Keratinocyte (primary cell): ENCODE measurements around the gene SPRED1. TPM values are rescaled to one million over a fixed set of nuclear protein-coding genes. Genes with fewer than 3 reads are reported as not detected.

Source experiments
- DNase-seq: peaks from one replicate; pipeline ENCODE4 v3.0.0-alpha.2; 2011; ENCODE audit warnings: low read depth, missing footprints, low spot score
- FAIRE-seq: peaks from 2 replicates; lab custom pipeline; 2011; peaks lifted over from hg19 to GRCh38; lab: Jason Lieb, UNC
- H2AFZ ChIP-seq: 2 replicates; pipeline ENCODE4 v1.6.0; 2012; ENCODE audit warnings: low read length, control low read depth, inconsistent platforms; ENCODE audit not compliant: control insufficient read depth
- H3K27ac ChIP-seq: 2 replicates; pipeline ENCODE4 v1.5.1; 2011; ENCODE audit warnings: low read length; ENCODE audit not compliant: control insufficient read depth, insufficient read depth
- H3K27me3 ChIP-seq: 3 replicates; pipeline ENCODE4 v1.6.0; 2011; ENCODE audit warnings: low read length; ENCODE audit not compliant: control insufficient read depth, insufficient read depth; ENCODE audit errors: extremely low read depth
- H3K36me3 ChIP-seq, 2 experiments: 2 replicates in 1 of 2; 3 replicates in 1 of 2; pipeline ENCODE4 v1.5.1; 2011; ENCODE audit warnings: low read length in 2 of 2, mild to moderate bottlenecking in 1 of 2; ENCODE audit not compliant: control insufficient read depth in 2 of 2, insufficient read depth in 2 of 2; ENCODE audit errors: extremely low read depth in 1 of 2
- H3K4me1 ChIP-seq: 3 replicates; pipeline ENCODE4 v1.5.1; 2011; ENCODE audit warnings: low read length; ENCODE audit not compliant: control insufficient read depth, insufficient read depth; ENCODE audit errors: extremely low read depth
- H3K4me2 ChIP-seq: 3 replicates; pipeline ENCODE4 v1.6.0; 2011; ENCODE audit warnings: low read depth, low read length; ENCODE audit not compliant: control insufficient read depth, insufficient read depth; ENCODE audit errors: extremely low read depth
- H3K4me3 ChIP-seq, 3 experiments: fragments of 200-600 bp in 1 of 3; sonication (generic) in 1 of 3; 2 replicates in 2 of 3; 3 replicates in 1 of 3; pipeline ENCODE4 v1.5.1; 2011 to 2016; ENCODE audit warnings: low read length in 3 of 3, mild to moderate bottlenecking in 3 of 3, control low read depth in 2 of 3, inconsistent platforms in 1 of 3, low read depth in 1 of 3, mixed read lengths in 1 of 3, mixed run types in 1 of 3, moderate library complexity in 1 of 3; ENCODE audit not compliant: control insufficient read depth in 2 of 3, insufficient read depth in 2 of 3; ENCODE audit errors: extremely low read depth in 1 of 3
- H3K79me2 ChIP-seq: 2 replicates; pipeline ENCODE4 v1.6.0; 2012; ENCODE audit warnings: low read length; ENCODE audit not compliant: control insufficient read depth, insufficient read depth
- H3K9ac ChIP-seq: 3 replicates; pipeline ENCODE4 v1.6.0; 2011; ENCODE audit warnings: low read length; ENCODE audit not compliant: control insufficient read depth, insufficient read depth; ENCODE audit errors: extremely low read depth
- H3K9me1 ChIP-seq: 3 replicates; pipeline ENCODE4 v1.6.0; 2011; ENCODE audit warnings: low read length; ENCODE audit not compliant: control insufficient read depth, insufficient read depth; ENCODE audit errors: extremely low read depth
- H3K9me3 ChIP-seq: 2 replicates; pipeline ENCODE4 v1.5.1; 2012; ENCODE audit warnings: low read depth, low read length; ENCODE audit not compliant: control insufficient read depth
- H4K20me1 ChIP-seq: 3 replicates; pipeline ENCODE4 v1.6.0; 2011; ENCODE audit warnings: low read length; ENCODE audit not compliant: control insufficient read depth, insufficient read depth; ENCODE audit errors: extremely low read depth
- CTCF ChIP-seq, 3 experiments: IDR thresholded peaks in 1 of 3; conservative IDR thresholded peaks in 1 of 3; optimal IDR thresholded peaks in 1 of 3; 2 replicates in 2 of 3; 3 replicates in 1 of 3; pipeline versions ENCODE3 to v1.5.1; 2011; ENCODE audit warnings: low read length in 3 of 3, mild to moderate bottlenecking in 3 of 3, moderate library complexity in 2 of 3, control low read depth in 1 of 3, inconsistent platforms in 1 of 3; ENCODE audit not compliant: insufficient read depth in 2 of 3; ENCODE audit errors: extremely low read depth in 1 of 3
- EZH2 ChIP-seq: IDR thresholded peaks from one replicate; pipeline ENCODE4 v1.6.1; 2012; ENCODE audit warnings: inconsistent platforms, mild to moderate bottlenecking, low read length, moderate library complexity
- dilution Hi-C: fragments of 300-500 bp; cut with MboI; formaldehyde crosslinking; loops from one replicate; pipeline ENCODE4 v1.7.0; 2020; ENCODE audit warnings: low sequenced_read_pairs; ENCODE audit not compliant: extremely low pct_ligation_motif_present
- polyA plus RNA-seq, 5 experiments: library from polyadenylated mRNA; depleted of rRNA in 3 of 5; stranded (reverse) in 3 of 5; stranded (forward) in 1 of 5; unstranded in 1 of 5; fragments of >200 nt; gene quantifications; 1 replicate in 1 of 5; 2 replicates in 3 of 5; 3 replicates in 1 of 5; pipeline versions ENCODE4 v1.2.1 to v1.2.3, GENCODE V29; 2011 to 2012; ENCODE audit warnings: missing spikeins in 2 of 5, low read depth in 1 of 5, low replicate concordance in 1 of 5

Gene SPRED1
- polyA plus RNA-seq, 1 donor (not counting 4 experiments of a cell fraction or from before 2014, with no cell fraction given), result 11.5 TPM

- Histone ChIP-seq H3K9ac (no peak overlapping the region), H3K36me3 (no peaks in the 10 kb centered on the region), H3K4me3 (no peak overlapping the region), H3K79me2 (peaks cover 18% of the 10 kb centered on the region), H3K4me2 (no peak overlapping the region), H3K4me1 (peaks cover 4% of the 10 kb centered on the region), H3K27ac (no peak overlapping the region), H3K27me3 (no peaks in the 10 kb centered on the region), H4K20me1 (no peaks in the 10 kb centered on the region), H2AFZ (no peak overlapping the region), H3K9me1 (no peaks in the 10 kb centered on the region), H3K9me3 (no peaks in the 10 kb centered on the region)
- FAIRE-seq, result no peak
- no peak for TF ChIP-seq EZH2
- DNase-seq, result no peak
- dilution Hi-C loops, result no loop called here
These were observed 68.2 kb downstream of the SPRED1 start for GRCh38 chr15:38320866-38321265.

GRCh38 chr15:38323895-38324294 lies 71.3 kb downstream of the SPRED1 start:
- no peaks in the 10 kb centered on the region for H3K9me1 ChIP-seq
- no peak overlapping the region for H3K4me3 ChIP-seq
- H3K9me3 ChIP-seq, result no peaks in the 10 kb centered on the region
- H3K4me2 ChIP-seq, result no peak overlapping the region
- dilution Hi-C loops, result no loop called here
- peaks cover 4% of the 10 kb centered on the region for H3K4me1 ChIP-seq
- FAIRE-seq (no peak), DNase-seq (no peak)
- no peak overlapping the region for H3K9ac ChIP-seq
- H3K27ac ChIP-seq, result no peak overlapping the region
- H3K79me2 ChIP-seq, result peaks cover 6% of the 10 kb centered on the region
- H4K20me1 ChIP-seq, result no peaks in the 10 kb centered on the region
- H2AFZ ChIP-seq, result no peak overlapping the region
- no peaks in the 10 kb centered on the region for H3K27me3 ChIP-seq
- peaks cover 3 to 4% of the 10 kb centered on the region in 2 experiments for H3K36me3 ChIP-seq
- no peak for TF ChIP-seq CTCF (optimal IDR thresholded peaks at IDR 0.05 in 1 of 3, IDR thresholded peaks at IDR 0.05 in 1 of 3, conservative IDR thresholded peaks at IDR 0.05 in 1 of 3; ENCODE audit: extremely low read depth in 1 of 3, insufficient read depth in 2 of 3, low read length in 3 of 3)

GRCh38 chr15:38324939-38325647 lies 72.5 kb downstream of the SPRED1 start:
- no peak for TF ChIP-seq EZH2
- no peak for TF ChIP-seq CTCF (optimal IDR thresholded peaks at IDR 0.05 in 1 of 3, IDR thresholded peaks at IDR 0.05 in 1 of 3, conservative IDR thresholded peaks at IDR 0.05 in 1 of 3; ENCODE audit: extremely low read depth in 1 of 3, insufficient read depth in 2 of 3, low read length in 3 of 3)
- FAIRE-seq (no peak), DNase-seq (no peak)
- Histone ChIP-seq H3K9me3 (no peaks in the 10 kb centered on the region), H3K36me3 (peaks cover 3 to 4% of the 10 kb centered on the region in 2 experiments), H3K27ac (no peak overlapping the region), H3K4me1 (peaks cover 4% of the 10 kb centered on the region), H3K4me3 (no peak overlapping the region), H2AFZ (no peak overlapping the region), H3K9ac (no peak overlapping the region), H4K20me1 (no peaks in the 10 kb centered on the region), H3K4me2 (no peak overlapping the region), H3K27me3 (no peaks in the 10 kb centered on the region), H3K79me2 (peaks cover 2% of the 10 kb centered on the region), H3K9me1 (no peaks in the 10 kb centered on the region)
- dilution Hi-C loops, result no loop called here
